Hepatic stellate cell (primary cell): ENCODE results near the gene TNKS2.
"Not testable (repeated sequence)": the region's sequence is repeated elsewhere in the genome, so short reads cannot be mapped to it uniquely, and the experiment has no call there.

Experiments
- DNase-seq: peaks from one replicate; pipeline ENCODE4 v3.0.0; 2011; ENCODE audit warnings: low spot score

TNKS2 gene

DNA sequence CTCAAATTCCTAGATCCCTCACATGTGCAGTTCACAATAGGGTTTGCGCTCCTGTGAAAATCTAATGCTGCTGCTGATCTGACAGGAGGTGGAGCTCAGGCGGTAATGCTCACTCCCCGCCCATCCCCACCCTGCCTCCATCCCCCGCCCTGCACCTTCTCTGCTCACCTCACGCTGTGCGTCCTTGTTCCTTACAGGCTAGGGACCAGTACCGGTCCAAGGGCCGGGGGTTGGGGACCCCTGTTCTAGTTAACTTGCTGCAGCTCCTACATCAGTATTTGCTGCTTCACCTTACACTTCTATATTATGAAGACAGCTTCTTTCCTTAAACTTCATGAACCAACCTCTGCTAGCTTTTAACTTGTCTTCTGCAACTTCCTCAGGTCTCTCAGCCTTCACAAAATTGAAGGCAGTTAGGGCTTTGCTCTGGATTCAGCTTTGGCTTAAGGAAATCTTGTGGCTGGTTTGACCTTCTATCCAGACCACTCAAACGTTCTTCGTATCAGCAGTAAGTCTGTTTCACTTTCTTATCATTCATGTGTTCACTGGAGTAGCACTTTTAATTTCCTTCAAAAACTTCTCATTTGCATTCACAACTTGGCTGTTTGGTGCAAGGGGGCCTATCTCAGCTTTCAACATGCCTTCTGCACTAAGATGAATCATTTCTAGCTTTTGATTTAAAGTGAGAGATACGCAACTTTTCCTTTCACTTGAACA is 1.7 kb upstream of the TNKS2 start:
- DNase-seq: no peak

DNA sequence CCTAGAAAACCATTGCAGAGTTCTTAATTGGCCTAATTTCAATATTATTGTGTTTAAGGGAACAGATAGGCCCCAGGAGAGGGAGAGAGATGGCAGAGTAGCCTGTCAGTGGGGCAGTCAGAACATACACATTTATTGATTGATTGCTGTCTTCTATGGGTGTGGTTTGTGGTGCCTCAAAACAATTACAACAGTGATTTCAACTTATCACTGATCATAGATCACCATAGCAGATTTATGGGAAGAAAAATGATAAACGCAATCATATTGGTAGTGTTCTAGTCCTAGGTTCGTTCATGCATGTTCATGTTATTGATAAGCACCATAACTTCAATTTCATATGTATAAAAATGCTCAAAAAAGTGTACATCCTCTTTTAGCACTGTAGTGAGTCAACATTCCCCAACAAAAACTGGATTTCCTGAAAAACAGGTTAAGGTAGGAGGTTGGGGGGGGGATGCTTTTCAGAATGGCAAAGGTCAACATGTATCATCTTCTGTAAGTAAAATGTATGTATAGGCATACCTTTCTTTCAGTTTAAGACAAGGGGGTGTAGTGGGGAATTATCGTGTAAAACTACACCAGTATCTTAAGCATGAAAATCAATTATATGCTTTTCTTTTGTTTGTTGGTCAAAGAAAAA is 1.1 kb upstream of the TNKS2 start:
- no peak for DNase-seq

DNA sequence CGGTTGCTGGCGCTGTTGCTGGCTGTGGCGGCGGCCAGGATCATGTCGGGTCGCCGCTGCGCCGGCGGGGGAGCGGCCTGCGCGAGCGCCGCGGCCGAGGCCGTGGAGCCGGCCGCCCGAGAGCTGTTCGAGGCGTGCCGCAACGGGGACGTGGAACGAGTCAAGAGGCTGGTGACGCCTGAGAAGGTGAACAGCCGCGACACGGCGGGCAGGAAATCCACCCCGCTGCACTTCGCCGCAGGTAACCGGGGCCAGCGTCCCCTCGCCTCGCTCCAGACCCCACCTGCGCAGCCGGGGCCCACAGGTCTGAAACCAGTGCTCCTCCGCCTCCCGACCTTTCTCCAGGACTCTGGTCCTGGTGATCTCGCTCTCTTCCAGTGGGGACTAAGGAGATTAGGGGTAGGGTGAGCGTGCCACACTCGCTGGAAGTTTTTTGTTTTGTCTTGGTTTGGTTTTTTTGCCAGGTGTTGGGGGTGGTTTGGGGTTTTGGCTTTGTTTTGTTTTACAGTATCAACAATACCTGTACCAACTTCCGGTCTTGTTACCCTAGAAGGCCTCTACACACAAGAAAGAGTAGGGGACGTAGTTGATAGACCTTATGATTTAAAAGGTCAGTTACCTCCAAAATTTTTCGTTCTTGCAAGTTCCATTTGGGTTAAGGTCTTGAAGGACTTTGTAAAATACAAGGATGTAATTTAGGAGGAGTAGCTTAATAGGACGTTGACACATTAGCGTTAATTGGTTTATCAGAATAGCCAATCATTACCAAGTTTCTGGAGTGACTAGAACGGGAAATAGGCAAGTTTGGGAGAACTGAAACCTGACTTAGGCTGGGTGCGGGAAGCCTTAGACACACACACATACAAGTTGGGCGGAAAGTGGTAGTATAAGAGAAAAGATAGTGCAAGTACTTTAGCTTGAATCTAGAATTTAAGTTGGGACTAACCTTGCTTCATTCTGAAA is 704 bp downstream of the TNKS2 start:
- DNase-seq: no peak

DNA sequence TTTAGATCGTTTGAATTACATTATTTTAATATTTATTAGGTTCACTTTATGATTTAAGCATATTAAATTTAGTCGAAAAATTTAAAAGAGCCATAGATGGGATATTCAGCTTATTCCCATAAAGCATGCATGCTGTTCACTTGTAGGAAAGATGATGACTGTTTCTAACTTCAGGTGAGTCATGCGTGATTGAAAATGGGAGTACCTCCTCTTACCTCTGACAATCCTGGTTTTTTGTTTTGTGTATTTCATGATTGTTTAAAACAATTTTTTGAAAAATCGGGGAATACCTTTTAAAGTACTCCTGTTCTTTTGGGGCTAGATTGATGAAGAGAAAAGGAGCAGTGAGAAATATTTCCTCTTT is 1.4 kb downstream of the TNKS2 start:
- no peak for DNase-seq

DNA sequence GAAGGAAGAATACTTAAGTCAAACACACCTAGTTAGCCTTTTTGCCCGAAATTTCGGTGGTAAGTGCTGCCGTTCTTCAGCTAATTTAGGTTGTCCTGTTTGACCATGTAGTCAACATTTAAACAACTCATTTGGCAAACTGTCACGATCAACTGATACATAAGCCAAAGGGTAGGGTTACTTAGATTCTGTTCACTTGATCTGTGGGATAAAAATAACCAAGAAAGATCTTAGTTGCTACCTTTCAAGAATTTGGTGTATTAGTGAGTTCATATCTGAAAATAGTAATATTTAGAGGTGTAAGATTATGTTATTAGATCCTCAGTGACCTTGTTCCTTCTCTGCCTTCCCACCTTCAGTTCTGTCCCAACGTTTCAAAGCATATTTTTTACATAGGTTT is 2.0 kb downstream of the TNKS2 start:
- DNase-seq: no peak

DNA sequence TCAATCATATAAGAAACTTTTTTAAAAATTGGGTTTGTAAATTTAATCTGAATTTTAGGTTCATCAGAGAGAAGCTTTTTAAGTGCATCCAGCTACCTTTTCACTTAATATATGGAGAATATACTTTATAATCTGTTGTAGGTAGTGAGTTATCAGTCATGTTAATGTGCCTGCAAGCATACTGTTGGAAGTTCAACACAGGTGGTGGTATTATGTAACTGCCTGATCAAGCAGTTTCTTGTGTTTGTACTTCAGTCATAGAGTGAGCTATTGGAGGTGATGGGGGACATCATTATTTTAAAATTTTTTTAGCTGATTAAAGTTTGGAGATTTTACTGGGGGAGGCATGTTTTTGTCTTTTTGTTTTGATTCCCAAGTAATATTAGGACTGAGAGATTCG is 2.5 kb downstream of the TNKS2 start:
- DNase-seq: no peak

DNA sequence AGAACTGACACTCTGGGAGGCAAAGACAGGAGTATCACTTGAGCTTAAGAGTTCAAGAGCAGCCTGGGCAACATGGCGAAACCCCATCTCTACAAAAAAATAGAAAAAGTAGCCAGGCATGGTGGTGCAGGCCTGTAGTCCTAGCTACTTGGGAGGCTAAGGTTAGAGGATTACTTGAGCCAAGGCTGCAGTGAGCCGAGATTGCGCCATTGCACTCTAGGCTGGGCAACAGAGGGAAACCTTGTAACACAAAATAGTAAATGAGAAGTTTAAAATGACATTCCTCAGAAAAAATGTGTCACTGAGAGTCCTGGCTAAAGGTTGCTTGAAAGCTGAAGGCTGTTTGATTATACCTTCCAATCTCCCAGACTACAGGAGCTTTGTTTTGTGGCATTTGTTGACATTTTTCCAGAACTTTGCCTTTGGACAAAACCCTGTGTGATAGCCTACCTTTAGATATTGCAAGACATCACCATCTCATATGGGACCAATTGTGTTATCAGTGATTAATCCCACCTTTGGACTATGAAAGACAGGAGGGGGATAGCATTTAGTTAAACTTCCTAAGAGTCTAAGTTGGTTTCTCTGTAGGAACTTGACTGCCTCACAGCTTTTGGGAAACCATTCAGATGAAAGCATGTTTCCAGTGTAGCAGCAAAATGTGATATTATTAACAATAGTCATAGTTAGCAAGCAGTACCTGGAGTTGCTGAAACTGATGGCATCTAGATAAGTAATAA is 5.3 kb downstream of the TNKS2 start:
- DNase-seq: no peak

DNA sequence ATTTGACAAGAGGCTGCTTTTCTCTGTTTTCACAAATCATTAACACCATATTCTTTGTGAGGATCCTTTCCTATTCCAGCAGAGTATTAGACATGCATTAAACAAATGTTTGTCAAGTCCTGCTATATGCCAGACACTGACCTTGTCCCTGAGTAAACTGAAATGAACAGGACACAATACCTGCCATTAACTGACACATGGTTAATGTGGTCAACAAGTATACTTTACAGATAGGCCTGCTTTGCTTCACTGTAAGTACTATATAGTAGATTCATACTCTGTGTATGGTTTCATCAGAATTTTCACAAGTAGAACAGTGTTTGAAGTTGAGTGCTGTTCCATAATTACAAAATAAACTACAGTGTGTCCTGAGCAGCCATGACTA is 5.9 kb downstream of the TNKS2 start:
- no peak for DNase-seq

DNA sequence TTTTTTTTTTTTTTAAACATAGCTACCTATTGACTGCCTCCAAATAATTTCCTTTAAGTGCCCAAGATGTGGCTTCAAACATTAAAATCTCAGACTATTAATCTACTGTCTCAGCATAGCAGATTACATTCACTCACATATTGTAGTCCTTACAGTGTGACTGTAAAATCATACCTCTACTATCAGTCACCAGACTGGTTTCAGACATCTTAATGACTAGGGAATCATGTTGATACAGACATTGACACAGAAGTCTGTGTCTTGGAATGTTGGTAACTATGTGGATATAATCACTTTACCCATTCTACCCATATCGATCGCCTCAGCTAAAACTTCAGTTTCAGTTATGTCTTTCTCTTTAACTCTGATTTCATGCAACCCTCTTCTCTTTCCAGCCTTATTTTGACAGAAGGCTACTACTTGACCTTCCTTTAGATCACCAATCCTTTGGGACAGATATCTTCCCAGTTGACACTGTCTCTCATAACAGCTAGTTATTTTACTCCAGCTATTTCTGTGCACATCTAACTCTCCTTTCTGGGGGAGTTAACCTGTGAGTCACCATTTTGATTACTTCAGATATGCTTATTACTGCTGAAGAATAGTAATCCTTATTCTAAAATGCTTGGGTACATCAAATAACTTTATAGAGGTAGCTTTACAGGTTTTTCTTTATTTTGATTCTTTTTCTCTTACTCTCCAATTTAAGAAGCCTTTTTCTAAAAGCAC is 7.0 kb downstream of the TNKS2 start:
- DNase-seq: no peak

DNA sequence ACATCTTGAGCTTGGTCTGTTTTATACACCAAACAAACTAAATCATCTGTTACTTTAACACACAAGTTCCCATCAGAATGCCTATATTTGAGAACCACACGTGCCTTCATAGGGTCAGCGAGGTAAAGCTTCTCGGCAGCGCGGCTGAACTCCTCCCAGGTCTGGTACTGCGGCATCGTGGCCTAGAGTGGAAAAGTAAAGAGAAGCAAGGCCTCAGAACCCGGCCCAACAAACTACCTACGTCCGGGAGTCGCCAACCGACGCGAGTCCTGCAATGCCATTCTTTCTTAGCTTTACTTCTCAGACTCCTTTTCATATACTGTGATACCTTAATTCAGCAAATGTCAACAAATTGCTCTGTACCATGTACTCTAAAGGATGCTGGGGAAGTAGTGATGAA is 9.0 kb downstream of the TNKS2 start:
- not testable (repeated sequence) for DNase-seq

DNA sequence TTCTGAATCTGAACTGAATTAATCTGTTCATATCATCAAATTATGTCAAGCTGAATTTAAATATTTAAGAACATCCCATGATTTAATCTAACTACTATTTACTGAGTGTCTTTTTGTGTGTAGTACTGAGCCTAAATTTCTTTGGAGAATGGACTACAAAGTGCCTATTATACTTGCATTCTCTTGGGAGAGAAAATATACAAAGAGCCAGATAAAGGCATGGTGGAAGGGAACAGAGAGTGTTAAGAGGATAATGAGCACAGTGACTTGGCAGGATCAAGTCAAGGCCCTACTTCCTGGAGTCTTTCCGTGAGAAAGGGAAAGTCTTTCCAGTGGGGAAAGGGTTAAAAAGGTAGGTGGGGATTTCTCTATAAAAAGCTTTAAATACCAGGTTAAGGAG is 15.0 kb downstream of the TNKS2 start:
- DNase-seq: no peak

DNA sequence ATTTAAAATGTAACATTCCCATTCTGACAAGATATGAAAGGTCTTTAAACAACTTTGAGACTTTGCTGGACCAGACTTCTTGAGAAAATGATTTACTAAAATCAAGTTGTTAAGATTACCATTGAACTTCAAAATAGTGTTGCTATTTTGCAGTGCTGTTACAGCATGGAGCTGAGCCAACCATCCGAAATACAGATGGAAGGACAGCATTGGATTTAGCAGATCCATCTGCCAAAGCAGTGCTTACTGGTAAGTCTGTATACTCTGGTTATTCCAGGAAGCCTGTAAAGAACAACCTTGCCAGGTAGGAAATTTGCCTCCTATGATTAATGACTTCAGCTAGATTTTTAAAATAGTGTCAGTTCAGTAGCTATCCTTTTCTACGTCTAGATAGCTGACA is 18.8 kb downstream of the TNKS2 start:
- no peak for DNase-seq

DNA sequence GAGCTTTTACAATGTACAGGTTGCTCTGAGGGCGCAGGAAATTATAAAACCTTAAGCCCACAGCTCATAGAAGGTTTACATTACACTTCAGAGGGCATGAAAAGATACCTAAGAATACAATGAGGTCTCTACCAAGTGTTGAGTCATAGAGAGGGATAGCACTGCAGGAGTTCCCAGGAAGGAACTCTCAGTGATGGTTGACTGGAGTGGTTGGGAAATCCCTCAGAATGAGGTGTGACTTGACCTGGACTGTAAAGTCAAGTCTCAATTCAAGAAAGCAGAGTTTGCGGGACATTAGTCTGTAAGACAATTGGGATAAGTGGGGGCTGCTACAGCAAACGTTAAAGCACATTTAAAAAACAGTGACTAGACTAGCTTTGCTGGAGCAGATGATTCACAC is 21.9 kb downstream of the TNKS2 start:
- no peak for DNase-seq

DNA sequence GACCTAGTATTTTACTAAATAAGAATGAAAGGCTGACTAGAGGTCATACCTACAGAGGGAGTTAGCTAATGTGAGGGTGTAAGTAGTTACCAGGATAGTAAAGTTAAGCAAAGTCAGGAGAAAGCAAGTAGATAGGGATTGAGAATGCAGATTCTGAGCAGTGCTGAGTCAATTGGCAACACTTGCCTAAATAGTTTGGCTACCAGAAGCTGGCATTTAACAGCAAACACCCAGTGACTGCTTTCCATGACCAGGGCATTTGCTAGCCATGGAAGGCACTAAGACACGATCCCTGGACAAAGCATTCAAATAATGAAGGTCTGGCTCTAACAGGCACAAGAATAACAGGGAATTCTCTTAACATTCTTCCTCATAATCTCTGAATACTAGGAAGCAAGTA is 25.9 kb downstream of the TNKS2 start:
- DNase-seq: no peak

DNA sequence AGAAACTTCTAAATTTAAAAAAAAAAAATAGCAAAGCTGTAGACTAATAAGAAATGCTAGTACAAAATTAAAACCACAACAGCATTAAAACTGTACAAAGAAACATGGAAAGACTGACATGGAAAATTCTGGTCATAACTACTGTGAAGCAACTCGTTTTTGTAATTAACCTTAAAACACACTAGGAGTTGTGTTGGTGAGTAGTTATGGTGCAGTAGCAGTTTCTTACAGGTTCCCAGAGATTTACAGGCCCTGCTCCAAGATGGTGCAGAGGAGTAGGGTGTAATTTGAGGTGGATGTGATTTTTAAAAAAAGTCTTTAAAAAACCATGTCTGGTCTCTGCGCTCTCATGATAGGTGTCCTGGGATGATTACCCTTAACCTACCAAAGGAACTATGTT is 31.0 kb downstream of the TNKS2 start:
- DNase-seq: no peak

DNA sequence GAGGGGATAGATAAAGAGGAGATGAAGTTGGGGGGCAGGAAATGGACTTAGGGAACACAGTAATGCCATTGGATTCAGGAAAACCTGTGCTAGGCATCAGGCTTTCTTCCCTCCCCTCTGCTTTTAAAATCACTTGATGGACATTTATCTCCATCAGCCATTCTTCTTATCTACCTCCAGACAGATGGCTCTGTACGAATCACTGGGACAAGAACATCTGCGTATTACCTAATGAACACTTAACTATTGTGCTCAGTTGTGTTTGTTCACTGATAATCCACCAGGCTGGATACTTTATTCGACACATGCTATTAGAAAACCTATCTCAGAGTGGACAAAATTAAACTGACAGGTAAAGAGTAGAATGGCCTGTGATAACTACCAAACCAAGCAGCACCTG is 40.0 kb downstream of the TNKS2 start:
- no peak for DNase-seq

DNA sequence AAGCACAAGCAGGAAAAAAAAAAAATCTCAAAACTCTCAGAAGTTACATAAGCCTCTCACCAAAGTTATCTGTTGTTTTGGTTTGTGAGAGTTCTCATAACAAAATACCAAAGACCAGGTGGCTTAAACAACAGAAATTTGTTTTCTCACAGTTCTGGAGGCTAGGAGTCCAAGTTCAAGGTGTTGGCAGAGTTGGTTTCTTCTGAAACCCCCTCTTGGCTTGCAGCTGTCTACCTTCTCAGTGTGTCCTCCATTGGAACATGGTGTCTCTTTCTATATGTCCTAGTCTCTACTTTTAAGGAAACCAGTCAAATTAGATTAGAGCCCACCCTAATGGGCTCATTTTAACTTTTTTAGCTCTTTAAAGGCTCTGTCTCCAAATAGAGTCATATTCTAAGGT is 44.9 kb downstream of the TNKS2 start:
- DNase-seq: no peak

DNA sequence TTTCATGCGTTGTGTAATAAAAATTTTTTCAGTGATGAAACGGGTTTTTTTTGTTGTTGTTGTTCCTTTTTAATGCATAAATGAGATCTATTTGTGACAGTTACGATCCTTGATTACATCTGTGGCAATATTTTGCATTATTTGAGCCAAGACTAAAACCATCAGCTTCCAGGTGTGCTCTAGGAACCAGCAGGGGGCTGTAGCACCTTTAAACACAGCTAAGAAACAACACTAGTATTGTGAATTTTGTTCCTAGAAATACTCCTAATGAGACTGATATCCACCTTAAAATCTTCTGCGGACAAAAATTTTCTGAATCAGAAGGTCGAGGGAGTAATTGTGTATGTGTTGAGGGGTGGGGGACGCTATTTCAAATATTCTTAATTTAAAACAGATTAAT is 58.4 kb downstream of the TNKS2 start:
- no peak for DNase-seq

DNA sequence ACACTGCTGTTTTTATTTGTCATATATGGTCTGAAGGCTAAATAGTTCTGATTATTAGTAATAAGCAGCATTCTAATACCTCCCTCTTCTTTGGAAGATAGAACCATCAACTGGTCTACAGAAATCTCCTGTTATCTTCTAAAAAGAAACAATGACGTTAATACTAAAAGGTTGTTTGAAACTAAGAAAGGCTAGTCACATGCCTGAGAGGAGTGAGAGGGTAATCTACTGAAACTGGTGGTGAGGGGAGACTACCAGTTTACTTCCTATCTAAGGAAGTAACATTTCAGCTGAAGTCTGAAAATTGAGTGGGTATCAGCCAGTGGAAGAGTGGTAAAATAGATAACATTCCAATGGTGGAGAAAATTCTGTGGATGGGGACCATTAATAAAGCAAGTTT is 62.7 kb downstream of the TNKS2 start:
- DNase-seq: no peak

DNA sequence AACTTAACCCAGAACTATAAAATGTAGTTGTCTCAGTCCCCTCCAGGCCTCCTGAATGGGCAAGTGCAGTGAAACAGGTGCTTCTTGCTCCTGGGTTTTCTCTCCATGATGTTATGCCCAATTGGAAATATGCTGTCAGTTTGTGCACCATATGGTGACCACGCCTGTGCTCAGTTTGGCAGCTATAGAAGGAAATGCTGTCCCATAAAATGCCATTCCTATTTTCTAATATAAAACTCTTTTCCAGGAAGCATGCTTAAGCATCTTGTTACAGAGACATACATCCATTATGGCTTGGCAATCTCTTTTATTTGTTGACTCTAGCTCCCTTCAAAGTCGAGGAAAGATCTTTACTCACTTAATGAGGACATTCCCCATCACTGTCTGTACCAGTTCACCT is 65.9 kb downstream of the TNKS2 start:
- DNase-seq: no peak

DNA sequence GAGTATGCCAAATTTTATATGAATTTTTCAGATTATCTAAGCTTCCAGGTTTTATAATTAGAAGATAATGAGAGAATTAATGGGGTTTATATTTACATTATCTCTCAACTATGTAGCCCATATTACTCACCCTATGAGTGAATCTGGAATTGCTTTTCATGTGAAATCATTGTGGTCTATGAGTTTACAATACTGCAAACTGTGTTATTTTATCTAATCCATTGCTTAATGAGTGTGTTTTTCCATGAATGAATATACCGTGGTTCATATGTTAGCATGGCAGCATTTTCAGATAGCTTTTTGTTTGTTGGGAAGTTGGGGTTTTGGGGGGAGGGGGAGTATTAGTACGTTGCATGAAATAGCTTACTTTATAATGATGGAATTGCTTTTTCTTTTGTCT is 66.5 kb downstream of the TNKS2 start:
- no peak for DNase-seq

DNA sequence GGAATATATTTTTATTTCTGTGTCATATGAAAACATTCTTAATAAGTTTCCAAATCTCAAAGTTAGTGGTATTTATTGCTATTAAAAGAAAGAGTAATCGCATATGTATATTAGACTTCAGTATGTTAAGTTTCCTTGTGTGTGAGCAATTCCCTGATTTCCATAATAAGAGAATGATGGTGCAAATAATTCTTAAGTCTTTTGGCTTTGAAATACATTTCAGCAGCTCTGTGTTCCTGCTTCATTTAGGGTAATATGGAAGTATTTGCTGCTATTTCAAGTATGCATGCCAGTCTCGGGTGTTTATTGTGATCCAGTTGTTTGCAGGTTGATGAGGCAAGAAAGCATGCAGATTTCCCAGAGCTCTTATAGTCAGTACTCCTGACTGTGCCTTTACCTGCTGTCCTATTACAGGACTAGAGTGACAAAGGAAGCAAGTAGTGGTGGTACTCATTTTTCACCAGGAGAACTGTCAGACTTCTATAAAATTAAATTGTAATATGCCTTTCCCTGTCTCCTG is 67.4 kb downstream of the TNKS2 start:
- no peak for DNase-seq
